Hepatocyte (in vitro differentiated cells): ENCODE results near the gene SRRM2. TPM values are rescaled to one million over a fixed set of nuclear protein-coding genes. Genes with fewer than 3 reads are reported as not detected.

Source experiments
- DNase-seq: peaks from one replicate; pipeline ENCODE4 v3.0.0-alpha.2; 2016; ENCODE audit warnings: low spot score
- H2AFZ ChIP-seq: fragments of 200-600 bp; sonication (generic); 2 replicates; pipeline ENCODE4 v1.6.0; 2016; ENCODE audit warnings: antibody characterized with exemption, mild to moderate bottlenecking
- H3K27ac ChIP-seq: fragments of 200-600 bp; sonication (generic); 2 replicates; pipeline ENCODE4 v1.5.1; 2016; ENCODE audit warnings: mild to moderate bottlenecking
- H3K27me3 ChIP-seq: fragments of 200-600 bp; sonication (generic); 2 replicates; pipeline ENCODE4 v1.6.1; 2016
- H3K36me3 ChIP-seq: fragments of 200-600 bp; sonication (generic); replicated peaks from 2 replicates; pipeline ENCODE4 v1.5.1; 2016; ENCODE audit warnings: low read depth; ENCODE audit not compliant: insufficient read depth
- H3K4me1 ChIP-seq: fragments of 200-600 bp; sonication (generic); 2 replicates; pipeline ENCODE4 v1.5.1; 2016; ENCODE audit warnings: mild to moderate bottlenecking, moderate library complexity; ENCODE audit not compliant: insufficient read depth
- H3K4me2 ChIP-seq: fragments of 200-600 bp; sonication (generic); 2 replicates; pipeline ENCODE4 v1.6.0; 2016
- H3K4me3 ChIP-seq: fragments of 200-600 bp; sonication (generic); 2 replicates; pipeline ENCODE4 v1.5.1; 2016; ENCODE audit warnings: mild to moderate bottlenecking
- H3K79me2 ChIP-seq: fragments of 200-600 bp; sonication (generic); 2 replicates; pipeline ENCODE4 v1.6.0; 2017; ENCODE audit warnings: mild to moderate bottlenecking
- H3K9me2 ChIP-seq: fragments of 200-600 bp; sonication (generic); replicated peaks from 2 replicates; pipeline ENCODE4 v1.6.0; 2017; ENCODE audit warnings: mild to moderate bottlenecking; ENCODE audit not compliant: insufficient read depth
- H3K9me3 ChIP-seq: fragments of 200-600 bp; sonication (generic); 2 replicates; pipeline ENCODE4 v1.5.1; 2016; ENCODE audit warnings: low read depth, mild to moderate bottlenecking
- H4K20me1 ChIP-seq: fragments of 200-600 bp; sonication (generic); 2 replicates; pipeline ENCODE4 v1.6.0; 2016; ENCODE audit warnings: mild to moderate bottlenecking; ENCODE audit not compliant: insufficient read depth, poor library complexity, severe bottlenecking
- CTCF ChIP-seq: fragments of 200-600 bp; sonication (generic); IDR thresholded peaks from 2 replicates; pipeline ENCODE4 v1.5.1; 2016; ENCODE audit warnings: antibody characterized with exemption, mild to moderate bottlenecking; ENCODE audit not compliant: poor library complexity
- EZH2 ChIP-seq: fragments of 200-600 bp; sonication (generic); IDR thresholded peaks from 2 replicates; pipeline ENCODE4 v1.6.1; 2016; ENCODE audit warnings: antibody characterized with exemption, mild to moderate bottlenecking, borderline replicate concordance
- EZH2phosphoT487 ChIP-seq: fragments of 200-600 bp; sonication (generic); IDR thresholded peaks from one replicate; pipeline ENCODE4 v1.6.1; 2018; ENCODE audit warnings: antibody characterized with exemption, mild to moderate bottlenecking, low read depth, moderate library complexity; ENCODE audit not compliant: unreplicated experiment, severe bottlenecking
- WGBS: methylation state at CpG from one replicate; pipeline ENCODE4 v1.1.6; 2016; ENCODE audit warnings: low lambda C conversion rate; ENCODE audit errors: missing lambda C conversion rate; 5-methylcytosine and 5-hydroxymethylcytosine counted together
- polyA plus RNA-seq: library from polyadenylated mRNA; unstranded; fragments of >200 nt; fragmentation: Nextera tagmentation; extraction: Ambion mirVana; gene quantifications from 2 replicates; pipeline ENCODE4 v1.2.1, GENCODE V29; 2016
- total RNA-seq: library from RNA; depleted of rRNA; stranded (reverse); fragments of >200 nt; gene quantifications from 2 replicates; pipeline ENCODE4 v1.2.3, GENCODE V29; 2014

The SRRM2 gene
- total and polyA plus RNA-seq, 2 experiments from 2014 or later, result 142 to 403 TPM

GRCh38 chr16:2755158-2755557, 2.7 kb downstream of the SRRM2 start:
- no peak overlapping the region for H2AFZ ChIP-seq
- H3K9me3 ChIP-seq, result no peaks in the 10 kb centered on the region
- no peaks in the 10 kb centered on the region for H3K9me2 ChIP-seq
- H3K27ac ChIP-seq, result no peak overlapping the region
- DNase-seq, result no peak
- H3K4me2 ChIP-seq, result peak overlapping the region; percentile 95
- H3K27me3 ChIP-seq, result no peaks in the 10 kb centered on the region
- H4K20me1 ChIP-seq, result peaks cover 72% of the 10 kb centered on the region
- H3K79me2 ChIP-seq, result peaks cover 87% of the 10 kb centered on the region
- WGBS, result 36% methylated on average over 3 of the region's 3 CpGs
- H3K36me3 ChIP-seq, result peaks cover 10% of the 10 kb centered on the region
- peaks cover 29% of the 10 kb centered on the region for H3K4me1 ChIP-seq
- TF ChIP-seq EZH2, result no peak
- TF ChIP-seq EZH2phosphoT487, result no peak
- TF ChIP-seq CTCF, result no peak
- H3K4me3 ChIP-seq, result peak overlapping the region; percentile 52

- H3K4me2 ChIP-seq, result peak overlapping the region; percentile 95
- H3K9me3 ChIP-seq, result no peaks in the 10 kb centered on the region
Observed at GRCh38 chr16:2756288-2757015, 4.0 kb downstream of the SRRM2 start.

GRCh38 chr16:2757344-2757743, 4.9 kb downstream of the SRRM2 start:
- Histone ChIP-seq H4K20me1 (peaks cover 73% of the 10 kb centered on the region), H3K4me1 (peaks cover 21% of the 10 kb centered on the region)

More at GRCh38 chr16:2756288-2757015, 4.0 kb downstream of the SRRM2 start:
- Histone ChIP-seq H4K20me1 (peaks cover 73% of the 10 kb centered on the region), H3K27ac (no peak overlapping the region), H3K36me3 (peaks cover 21% of the 10 kb centered on the region), H3K9me2 (no peaks in the 10 kb centered on the region), H2AFZ (no peak overlapping the region), H3K4me1 (peaks cover 26% of the 10 kb centered on the region), H3K4me3 (no peak overlapping the region), H3K27me3 (no peaks in the 10 kb centered on the region), H3K79me2 (peaks cover 87% of the 10 kb centered on the region)
- WGBS, result 90% methylated on average over 13 of the region's 30 CpGs
- TF ChIP-seq EZH2 (no peak), EZH2phosphoT487 (no peak), CTCF (no peak)
- DNase-seq, result no peak

More at GRCh38 chr16:2757344-2757743, 4.9 kb downstream of the SRRM2 start:
- TF ChIP-seq EZH2phosphoT487 (no peak), CTCF (no peak), EZH2 (no peak)
- Histone ChIP-seq H3K9me3 (no peaks in the 10 kb centered on the region), H2AFZ (no peak overlapping the region), H3K9me2 (no peaks in the 10 kb centered on the region), H3K4me2 (no peak overlapping the region), H3K27ac (no peak overlapping the region), H3K27me3 (no peaks in the 10 kb centered on the region), H3K79me2 (peaks cover 95% of the 10 kb centered on the region), H3K36me3 (peaks cover 21% of the 10 kb centered on the region), H3K4me3 (no peak overlapping the region)
- 89% methylated on average over 11 of the region's 11 CpGs for WGBS
- no peak for DNase-seq
